Kasumi-1 (cell line): ENCODE measurements around the gene SH3D21.

Experiments used
- DNase-seq, 2 experiments: peaks; one replicate each; lab custom pipeline; 2025; lab: John Stamatoyannopoulos, UW

SH3D21 gene

DNA sequence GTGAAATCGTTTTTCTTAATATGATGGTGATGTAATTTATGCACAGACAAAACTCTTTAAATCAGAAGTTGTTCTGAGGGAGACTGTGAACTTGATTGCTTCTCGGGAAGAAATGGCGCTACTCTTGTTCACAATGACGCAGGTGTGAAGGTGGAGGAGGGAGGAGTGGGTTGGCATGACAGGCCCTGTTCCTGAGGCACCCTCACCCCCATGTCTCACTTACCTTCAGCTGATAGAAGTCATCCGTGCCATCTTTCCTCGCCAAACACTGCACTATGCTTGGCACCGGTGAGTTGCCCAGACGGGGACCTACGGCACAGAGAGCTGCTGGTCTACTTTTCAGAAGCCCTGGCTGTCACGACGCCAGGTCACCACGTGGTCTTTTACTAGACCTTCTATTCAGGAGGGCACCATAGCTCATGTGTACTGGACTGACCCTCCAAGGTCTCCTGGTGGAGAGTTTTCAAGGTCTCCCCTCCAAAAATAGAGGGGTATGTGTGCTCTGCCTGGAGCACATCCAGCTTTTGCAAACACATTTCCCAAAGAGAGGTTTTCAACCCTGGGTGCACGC, 52.4 kb downstream of the SH3D21 start:
- DNase-seq, result no peak

DNA sequence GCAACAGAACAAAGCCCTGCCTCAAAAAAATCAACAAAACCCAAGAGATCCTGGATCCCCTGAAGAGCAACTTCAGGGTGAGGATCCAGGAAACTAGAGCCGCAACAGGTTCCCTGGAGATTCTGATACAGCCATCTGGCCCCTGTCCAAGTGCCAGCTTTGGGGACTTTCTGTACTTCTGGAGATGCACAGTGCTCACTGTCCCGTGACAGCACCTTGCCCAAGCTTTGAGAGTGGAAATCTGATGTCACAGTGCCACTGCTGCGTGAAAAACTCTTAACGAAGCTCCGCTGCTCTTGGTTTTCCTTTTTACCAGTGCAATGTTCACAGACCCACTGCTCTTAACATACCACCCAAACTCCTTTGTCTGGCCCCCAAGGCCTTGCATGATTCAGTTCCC, 53.2 kb downstream of the SH3D21 start:
- DNase-seq, result no peak

DNA sequence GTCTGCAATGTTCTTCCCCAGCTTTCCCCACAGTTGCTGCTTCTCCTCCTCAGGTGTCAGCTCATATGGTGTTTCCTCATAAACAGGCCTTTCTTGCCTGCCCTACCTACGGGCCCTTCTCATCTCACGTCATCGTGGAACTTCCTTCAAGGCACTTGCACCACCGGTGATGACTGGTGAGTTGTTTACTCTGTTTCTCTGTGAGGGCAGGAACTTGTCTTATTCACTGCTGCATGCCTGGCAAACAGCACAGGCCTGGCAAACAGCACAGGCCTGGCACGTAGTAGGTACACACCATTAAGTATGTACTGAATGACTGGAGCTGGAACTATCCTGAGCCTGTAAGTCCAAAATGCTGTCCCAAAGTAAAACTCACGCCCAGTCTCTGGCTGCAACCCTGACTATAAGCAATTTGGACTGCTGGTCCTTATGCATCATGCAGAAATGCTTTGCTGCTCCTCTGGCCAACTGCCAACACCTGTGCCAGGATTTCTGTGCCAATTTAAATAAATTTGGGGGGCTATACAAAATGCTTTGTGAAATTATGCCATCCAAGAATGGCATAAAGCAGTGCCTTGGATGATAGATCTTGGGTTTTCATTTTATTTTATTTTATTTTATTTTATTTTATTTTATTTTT, 53.9 kb downstream of the SH3D21 start:
- DNase-seq, result no peak

DNA sequence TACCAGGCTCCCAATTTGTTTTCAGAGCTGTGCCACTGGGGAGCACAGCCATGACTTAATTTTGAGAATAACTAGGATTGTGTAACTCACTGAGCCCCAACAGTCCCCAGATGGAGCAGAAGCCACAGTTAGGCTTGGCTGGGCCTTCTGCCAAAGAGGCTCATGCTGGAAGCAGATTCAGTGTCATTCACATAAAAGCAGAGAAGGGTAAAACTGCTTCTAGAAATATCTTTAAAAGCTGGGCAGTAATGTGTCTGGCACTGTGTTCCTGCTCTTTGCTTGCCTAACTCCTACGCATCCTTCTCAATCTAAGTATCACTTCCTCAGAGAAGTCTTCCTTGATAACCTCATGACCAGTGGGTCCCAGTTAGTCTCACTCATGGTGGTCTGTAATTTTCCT, 59.2 kb downstream of the SH3D21 start:
- peak; percentile 23 to 40 for DNase-seq

DNA sequence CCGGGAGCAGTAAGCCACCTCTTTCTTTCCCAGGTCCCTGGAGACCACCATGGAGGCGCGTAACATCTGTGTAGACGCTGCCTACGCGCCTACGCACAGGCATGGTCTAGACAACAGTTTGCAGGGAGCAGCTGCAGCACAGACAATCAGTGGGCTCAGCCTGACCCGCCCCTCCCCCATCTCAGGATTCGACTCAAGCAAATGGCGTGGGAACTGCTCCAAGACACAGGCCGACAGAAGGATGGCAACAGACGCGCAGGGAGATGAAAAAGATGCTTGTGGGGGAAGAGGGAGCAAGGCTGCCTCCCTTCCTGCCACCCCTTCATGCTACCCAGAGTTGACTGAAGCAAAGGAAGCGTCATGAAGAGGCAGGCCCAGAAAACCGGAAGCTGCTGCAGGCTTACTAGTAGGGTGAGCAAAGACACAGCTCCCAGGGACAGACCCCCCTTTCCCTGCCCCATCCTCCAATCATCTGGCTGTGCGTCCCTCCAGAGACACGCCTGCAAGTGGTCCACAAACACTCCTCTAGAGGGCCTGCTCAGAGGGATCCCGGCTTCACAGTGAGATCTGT, 60.0 kb downstream of the SH3D21 start:
- DNase-seq, result peak; percentile 98

DNA sequence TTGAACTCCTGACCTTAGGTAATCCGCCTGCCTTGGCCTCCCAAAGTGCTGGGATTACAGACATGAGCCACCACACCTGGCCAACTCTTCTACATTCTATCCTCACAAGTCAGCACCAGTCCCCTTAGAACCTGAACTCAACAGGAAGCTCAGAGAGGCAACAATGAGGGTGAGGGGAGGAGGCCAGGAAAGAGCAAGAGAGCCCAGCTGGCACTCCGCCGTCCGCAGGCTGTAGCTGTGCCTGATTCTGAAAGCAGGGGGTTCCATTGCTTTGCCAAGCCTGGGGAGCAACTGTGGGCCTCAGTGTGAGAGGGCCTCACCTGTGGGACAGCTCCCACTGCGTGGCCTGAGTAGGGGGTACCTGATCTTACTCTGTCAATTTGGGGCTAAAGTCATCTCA, 60.9 kb downstream of the SH3D21 start:
- no peak for DNase-seq

DNA sequence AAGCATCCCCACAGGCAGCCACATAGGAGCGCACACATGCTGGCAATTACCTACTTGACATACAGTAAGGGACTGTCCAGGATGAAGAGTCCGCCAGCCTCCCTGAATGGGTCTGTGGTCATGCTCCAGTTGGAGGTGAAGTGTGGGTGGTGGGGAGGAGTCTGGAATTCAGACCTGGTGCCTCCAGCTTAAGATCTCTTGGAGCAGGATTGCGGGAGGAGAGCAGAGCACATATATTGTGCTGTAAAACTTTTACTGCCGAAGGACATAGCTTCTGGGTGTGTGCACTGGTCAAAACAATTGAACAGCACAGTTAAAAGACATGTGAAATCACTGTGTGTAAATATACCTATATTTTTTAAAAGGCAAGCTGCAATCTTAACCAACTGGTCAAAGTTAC, 61.6 kb downstream of the SH3D21 start:
- DNase-seq, result no peak

DNA sequence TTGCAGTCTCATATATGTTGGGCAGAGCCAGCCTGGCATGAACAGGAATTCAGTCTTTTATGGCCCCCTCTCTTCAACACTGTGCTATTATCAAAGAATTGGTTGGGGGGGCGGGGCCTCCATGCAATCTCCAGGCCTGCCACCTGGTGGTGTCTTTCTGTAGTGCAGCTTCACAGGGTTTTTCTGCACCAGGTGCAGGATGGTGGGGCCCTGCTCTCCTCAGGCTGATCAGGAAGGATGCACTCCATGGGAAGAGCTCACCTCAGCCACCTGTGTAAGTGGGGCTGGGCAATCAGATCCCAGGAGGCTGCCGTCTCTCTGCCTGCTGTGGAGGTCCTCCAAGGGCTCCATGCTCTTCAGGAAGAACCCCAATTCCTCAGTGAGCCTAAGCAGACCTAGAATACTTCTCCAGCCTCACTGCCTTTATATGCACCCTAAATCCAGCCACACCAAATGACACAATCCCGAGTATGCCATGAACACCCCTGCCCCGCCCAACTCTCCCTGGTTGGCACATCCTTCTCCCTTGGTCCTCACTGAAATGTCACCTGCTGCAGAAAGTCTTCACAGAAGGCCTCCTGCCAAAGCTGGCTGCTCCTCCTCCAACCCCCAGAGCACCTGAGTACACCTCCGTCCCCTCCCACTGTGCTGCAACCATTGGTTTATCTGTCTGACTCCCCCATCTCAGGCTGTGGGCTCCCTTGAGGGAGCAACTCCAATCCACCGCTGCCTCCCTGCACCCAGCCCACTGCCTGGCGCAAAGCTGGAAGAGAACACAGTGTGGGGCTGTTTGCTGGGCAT, 63.1 kb downstream of the SH3D21 start:
- DNase-seq, result peak; percentile 65 to 74
